Right renal pelvis (tissue), 4 donors: ENCODE measurements around the gene WTAP. TPM values are rescaled to one million over a fixed set of nuclear protein-coding genes. Genes with fewer than 3 reads are reported as not detected.
"Not testable (repeated sequence)": the region's sequence is repeated elsewhere in the genome, so short reads cannot be mapped to it uniquely, and the experiment has no call there.

Experiments used
- DNase-seq, 4 donors: peaks; one replicate each; pipeline ENCODE4 v3.0.0-alpha.2; 2013; ENCODE audit warnings: low read depth in 4 of 4, low spot score in 3 of 4, missing footprints in 1 of 4
- polyA plus RNA-seq, 4 donors: library from polyadenylated mRNA; unstranded; fragments of 120-200 nt; gene quantifications; one replicate each; pipeline ENCODE4 v1.2.1, GENCODE V29; 2013; ENCODE audit not compliant: insufficient read length in 4 of 4

The WTAP gene
- polyA plus RNA-seq, 4 donors, result 112 to 148 (median 141) TPM

DNA sequence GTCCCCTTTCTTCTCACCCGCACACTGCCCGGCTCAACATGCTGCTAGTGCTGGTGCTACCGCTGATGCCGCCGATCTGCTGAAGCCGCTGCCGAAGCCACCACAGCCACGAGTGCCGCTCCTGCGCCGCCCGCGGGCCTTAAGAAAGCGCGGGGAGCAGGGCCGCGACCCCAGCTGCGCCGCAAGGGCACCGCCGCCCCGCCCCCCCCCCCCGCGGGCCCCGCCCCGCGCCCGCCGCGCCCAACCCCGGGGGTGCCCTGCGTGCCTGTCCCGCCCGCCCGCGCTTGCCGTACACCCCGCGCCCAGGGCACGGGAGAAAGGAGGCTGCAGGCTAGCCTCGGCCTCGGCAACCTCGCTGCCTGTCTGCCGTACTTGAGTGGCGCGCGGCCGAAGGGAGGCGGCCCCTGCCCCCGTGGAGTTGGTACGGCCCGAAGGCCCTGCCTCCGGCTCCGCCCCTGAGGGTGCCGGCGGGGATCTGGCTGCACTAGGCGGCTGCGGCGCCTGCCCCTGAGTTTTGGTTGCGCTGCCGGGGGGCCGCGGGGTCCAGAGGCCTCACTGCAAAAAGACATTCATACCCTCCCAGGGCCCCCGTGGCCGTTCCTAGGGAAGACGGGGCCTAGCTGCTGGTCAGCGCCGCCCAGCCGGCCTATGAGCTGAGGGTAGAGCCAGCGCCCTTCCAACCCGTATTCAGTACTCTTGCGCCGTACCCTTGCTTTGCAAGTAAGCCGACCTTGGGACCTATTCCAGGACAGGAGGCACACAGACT lies 34.0 kb upstream of the WTAP start, which contains the start of gene SOD2:
Gene SOD2 (minus strand): TSS at position 114 of the 766 bp plus-strand sequence. CDS start 74 bp downstream, at position 40.
- peak in 3 of 4 donors; percentile 67 to 71 (median 68) for DNase-seq

DNA sequence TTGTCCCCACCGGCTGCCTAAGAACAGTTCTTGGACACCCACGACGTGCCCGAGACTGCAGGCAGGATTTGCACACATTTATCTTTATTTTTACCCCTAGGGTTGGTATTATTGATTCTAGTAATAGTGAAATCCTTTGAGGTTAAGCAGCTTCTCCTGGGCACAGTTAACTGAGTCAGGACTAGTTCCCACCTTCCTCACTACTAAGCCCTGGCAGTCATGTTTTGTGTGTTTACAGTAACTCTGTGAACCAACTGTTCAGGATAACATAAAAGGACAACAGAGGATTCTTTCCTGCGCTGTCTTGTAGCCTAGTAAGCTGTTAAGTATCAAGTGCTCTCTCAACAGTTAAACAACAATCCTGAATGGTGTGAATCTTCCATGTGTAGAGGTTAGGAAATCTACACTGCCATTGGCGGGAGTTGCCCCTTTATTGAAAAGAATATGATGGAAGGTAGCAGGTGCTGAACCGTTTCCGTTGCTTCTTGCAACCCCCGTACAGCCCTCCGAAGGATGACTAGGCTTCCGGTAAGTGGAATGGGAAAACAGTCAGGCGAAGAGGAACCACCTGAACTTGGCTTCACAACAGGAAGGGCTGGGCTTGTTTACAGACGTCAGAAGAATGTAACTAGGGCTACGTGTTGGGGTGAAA lies 33.3 kb upstream of the WTAP start:
- peak in 2 of 4 donors; percentile 10 to 21 for DNase-seq

DNA sequence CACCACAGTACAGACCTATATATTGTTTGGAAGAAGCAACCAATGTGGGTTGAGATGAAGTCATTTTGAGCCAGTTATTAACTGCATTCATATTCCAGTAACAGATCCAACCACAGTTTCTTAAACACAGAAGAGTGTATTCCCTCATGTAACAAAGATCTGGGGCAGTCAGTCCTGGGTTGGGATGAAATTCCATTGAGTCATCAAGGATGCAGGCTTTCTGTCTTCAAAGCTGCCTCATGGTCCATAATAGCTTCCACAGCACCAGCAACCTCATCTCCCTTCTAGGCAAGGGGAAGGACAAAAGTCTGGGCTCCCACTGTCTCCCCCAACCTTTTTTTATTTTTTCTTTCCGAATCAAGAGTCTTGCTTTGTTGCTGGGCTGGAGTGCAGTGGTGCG lies 31.3 kb upstream of the WTAP start:
- no peak for DNase-seq

DNA sequence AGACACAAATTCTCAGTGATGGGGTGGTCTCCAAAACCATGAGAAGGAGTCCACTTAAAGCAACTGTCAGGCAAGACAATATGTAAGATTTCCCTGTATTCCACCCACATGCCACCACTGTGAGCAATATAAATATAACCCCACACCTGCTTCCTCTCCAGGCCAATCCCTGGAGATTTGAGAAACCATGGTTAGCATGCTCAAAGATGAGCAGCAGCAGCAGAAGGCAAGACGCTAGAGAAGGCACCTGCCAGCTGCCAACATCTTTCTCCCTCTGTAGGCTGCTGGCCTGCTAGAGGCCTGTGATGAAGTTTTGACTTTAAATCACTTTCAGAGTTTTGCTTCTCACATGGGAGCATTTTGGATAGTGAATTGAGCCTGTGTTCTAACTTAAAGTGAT lies 26.3 kb upstream of the WTAP start:
- no peak for DNase-seq

DNA sequence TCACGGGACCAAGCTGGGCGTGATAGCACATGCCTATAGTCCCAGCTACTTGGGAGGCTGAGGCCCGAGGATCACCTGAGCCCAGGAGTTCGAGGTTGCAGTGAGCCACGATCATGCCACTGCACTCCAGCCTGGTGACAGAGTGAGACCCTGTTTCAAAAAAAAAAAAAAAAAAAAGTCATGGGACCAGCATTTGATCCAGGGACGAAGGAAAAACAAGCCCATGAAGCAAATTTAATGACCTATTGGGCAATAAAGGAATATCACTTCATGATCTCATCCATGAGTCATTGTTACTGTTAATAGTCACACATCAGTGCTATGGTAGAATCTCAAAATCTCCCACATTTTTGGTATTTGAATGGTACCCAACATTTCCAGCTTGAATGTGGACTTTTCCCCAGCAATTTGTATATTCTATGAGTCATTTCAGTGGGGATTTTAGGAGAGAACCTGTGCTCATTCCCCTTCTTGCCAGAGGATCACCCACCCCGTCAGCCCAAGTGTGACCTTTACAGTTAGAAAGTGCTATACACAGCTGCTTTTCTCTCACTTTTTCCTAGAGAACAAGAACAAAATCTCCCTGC lies 25.8 kb upstream of the WTAP start:
- DNase-seq, result no peak

- DNase-seq, result not testable (repeated sequence)
These were observed 16.7 kb upstream of the WTAP start for GRCh38 chr6:159710603-159711002.

- DNase-seq, result not testable (repeated sequence)
These were observed 14.9 kb upstream of the WTAP start for GRCh38 chr6:159712389-159712788.

GRCh38 chr6:159713984-159714383 lies 13.3 kb upstream of the WTAP start:
- DNase-seq, result no peak

DNA sequence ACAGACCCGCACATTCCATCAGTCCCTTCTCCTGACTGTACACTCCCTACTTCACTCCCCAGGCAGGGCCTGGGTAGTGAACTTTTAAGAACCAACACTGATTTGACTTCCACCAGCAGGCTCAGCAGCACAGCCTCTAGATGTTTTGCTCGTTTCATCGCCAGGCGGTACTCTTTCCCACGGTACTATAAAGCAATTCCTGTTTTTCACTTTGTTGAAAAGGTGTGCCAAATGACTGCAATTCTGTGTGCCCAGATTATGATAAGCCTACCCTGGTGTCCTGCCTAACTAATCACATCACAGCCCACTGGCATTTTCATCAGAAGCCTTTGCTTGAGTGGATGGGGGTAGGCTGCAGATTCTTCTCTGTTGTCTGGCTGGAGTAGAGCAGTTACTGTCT lies 12.9 kb upstream of the WTAP start:
- DNase-seq, result no peak

DNA sequence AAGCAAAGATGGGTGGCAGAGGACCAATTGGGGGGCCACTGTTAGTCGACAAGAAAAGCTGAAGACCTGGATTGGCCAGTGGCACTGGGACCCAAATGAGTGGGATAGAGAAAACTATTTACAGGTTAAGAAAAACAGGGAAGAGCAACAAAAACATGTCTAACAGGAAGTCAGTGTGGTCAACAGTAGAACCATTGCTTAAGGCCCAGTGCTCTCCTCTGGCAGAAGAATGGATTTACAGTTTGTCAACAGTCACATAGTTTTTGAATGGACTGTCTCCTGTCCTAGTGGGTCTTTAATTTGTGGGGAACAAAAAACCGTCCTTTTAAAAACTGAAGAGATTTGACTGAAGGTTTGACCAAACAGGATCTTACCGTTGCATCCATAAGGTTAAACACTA lies 12.1 kb upstream of the WTAP start:
- no peak for DNase-seq

DNA sequence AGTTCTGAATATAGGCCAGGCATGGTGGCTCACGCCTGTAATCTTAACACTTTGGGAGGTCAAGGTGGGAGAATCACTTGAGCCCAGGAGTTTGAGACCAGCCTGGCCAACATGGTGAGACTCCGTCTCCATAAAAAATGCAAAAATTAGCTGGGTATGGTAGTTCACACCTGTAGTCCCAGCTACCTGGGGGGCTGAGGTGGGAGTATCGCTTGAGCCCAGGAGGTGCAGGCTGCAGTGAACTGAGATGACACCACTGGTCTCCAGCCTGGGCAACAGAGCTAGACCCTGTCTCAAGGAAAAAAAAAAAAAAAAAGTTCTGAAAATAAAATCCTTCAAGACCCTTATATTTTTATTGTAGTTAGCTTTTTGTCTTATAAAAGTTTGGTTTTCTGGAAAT lies 11.7 kb upstream of the WTAP start:
- DNase-seq, result no peak

GRCh38 chr6:159716247-159717096 lies 10.8 kb upstream of the WTAP start:
- no peak for DNase-seq

DNA sequence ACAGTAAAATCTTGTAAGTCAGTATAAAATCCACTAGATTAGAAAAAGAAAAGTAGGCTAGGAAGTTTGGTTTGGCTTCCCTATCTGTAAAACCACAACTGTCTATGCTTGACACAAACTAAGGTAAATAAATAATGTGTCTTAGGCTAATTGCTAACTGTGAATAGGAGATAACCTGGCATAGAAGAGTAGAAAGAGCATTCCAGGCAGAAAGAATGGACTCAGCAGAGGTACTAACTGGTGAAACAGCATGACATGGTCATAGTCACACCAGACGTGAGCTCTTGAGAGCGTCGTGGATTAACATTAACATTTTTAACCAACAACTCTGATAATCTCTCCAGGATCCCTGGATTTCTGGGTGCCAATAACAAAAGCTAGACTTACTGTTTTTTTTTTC lies 8.7 kb upstream of the WTAP start:
- DNase-seq, result no peak

- DNase-seq, result no peak
These were observed 8.0 kb upstream of the WTAP start for GRCh38 chr6:159719287-159719686.

DNA sequence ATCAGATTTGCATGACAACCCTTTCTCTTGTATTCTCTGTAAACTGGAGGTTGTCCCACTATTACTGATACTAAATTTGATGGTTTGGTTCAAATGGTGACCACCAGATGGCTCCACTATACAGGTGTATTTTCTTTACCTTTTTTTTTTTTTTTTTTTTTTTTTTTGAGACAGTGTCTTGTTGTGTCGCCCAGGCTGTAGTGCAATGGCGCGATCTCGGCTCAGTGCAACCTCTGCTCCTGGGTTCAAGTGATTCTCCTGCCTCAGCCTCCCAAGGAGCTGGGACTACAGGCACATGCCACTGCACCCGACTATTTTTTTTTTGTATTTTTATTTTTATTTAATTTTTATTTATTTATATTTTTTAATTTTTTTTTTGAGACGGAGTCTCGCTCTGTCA lies 6.6 kb upstream of the WTAP start:
- no peak for DNase-seq

DNA sequence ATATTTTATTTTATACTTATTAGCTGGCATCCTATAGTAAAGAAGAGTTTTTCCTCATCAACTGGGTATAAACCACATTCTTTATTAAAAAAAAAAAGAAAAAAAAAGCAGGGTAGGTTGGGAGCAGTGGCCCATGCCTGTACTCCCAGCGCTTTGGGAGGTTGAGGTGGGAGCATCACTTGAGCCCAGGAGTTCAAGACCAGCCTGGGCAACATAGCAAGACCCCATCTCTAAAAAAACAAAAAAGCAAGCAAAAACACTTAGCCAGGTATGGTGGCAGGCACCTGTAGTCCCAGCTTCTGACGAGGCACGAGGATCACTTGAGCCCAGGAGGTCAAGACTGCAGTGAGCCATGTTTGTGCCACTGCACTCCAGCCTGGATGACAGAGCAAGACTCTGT lies 5.3 kb upstream of the WTAP start:
- not testable (repeated sequence) for DNase-seq

DNA sequence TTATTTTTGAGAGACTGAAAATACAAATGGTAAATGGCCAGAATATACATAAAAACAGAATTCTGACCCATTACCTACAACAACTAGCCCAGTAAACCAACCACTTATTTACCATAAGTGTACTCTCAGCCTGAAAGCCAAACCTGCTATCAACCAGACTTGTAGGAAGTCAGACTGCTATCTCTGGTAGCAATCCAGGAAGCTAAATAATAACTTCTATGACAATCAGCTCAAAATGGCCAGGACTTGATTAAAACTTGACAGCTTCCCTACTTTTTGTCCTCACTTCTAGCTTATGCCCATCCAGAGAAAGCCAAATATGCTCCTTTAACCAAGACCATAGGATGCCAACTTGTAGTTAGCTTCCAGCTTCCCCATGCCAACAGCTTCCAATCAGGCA lies 4.7 kb upstream of the WTAP start:
- no peak for DNase-seq

DNA sequence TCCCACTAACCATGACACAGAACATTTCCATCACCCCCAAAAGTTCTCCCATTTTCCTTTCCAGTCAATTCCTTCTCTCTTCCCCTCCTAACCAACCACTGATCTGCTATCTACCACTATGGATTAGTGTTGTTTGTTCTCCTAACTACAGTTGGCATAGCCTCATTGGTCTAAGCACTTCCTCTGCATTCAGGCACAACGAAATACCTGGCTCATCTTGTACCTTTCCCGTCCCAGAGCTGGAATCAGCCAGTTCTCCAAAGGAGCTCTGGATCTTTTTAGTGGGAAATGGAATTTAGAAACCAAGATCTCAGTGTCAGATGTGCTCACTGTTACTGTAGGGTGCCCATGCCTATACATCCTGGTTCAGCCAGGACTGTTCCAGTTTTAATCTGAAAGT lies 4.0 kb upstream of the WTAP start:
- no peak for DNase-seq

DNA sequence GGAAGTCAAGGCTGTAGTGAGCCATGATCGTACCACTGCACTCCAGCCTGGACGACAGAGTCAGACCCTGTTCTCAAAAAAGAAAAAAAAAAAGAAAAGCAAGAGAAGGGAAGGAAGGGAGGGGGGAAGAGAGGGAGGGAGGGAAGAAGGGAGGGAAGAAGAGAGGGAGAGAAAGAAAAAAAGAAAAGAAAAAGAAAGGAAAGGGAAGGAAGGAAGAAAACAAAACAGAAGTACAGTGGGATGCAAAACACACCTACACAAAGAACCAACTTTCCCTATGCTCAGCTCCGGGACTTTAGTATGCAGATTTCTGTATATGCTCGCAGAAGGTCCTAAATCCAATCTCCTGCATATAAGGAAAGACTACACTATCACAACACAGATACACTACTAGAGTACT lies 2.5 kb upstream of the WTAP start:
- no peak for DNase-seq

GRCh38 chr6:159725208-159725607 lies 2.1 kb upstream of the WTAP start:
- not testable (repeated sequence) for DNase-seq
